Breast epithelium (tissue), 4 donors: Measurements from ENCODE around the gene UNC93B1. TPM values are rescaled to one million over a fixed set of nuclear protein-coding genes. Genes with fewer than 3 reads are reported as not detected.
"Not testable (repeated sequence)": the region's sequence is repeated elsewhere in the genome, so short reads cannot be mapped to it uniquely, and the experiment has no call there.

Experiments used
- DNase-seq, 2 donors: peaks; one replicate each; pipeline ENCODE4 v3.0.0-alpha.2; 2019; ENCODE audit warnings: low spot score in 2 of 2
- H3K27ac ChIP-seq, 2 donors: fragments of 200-600 bp; sonication (generic) in 1 of 2; one replicate each; pipeline ENCODE4 v1.5.1; 2016 to 2019; ENCODE audit warnings: mild to moderate bottlenecking in 1 of 2
- H3K27me3 ChIP-seq, 2 donors: fragments of 200-600 bp; sonication (generic) in 1 of 2; one replicate each; pipeline versions ENCODE4 v1.5.1 to v1.6.0; 2017 to 2019; ENCODE audit warnings: control low read depth in 1 of 2, mild to moderate bottlenecking in 1 of 2
- H3K36me3 ChIP-seq: fragments of 200-600 bp; one replicate; pipeline ENCODE4 v1.5.1; 2019
- H3K4me1 ChIP-seq, 2 donors: fragments of 200-600 bp; sonication (generic); one replicate each; pipeline ENCODE4 v1.5.1; 2016 to 2019; ENCODE audit warnings: control low read depth in 1 of 2
- H3K4me3 ChIP-seq, 3 donors: fragments of 200-600 bp; sonication (generic); 1 replicate in 2 of 3; 2 replicates in 1 of 3; pipeline ENCODE4 v1.5.1; 2016 to 2019; ENCODE audit warnings: mild to moderate bottlenecking in 3 of 3, moderate library complexity in 2 of 3
- H3K9me3 ChIP-seq, 2 donors: fragments of 200-600 bp; sonication (generic) in 1 of 2; one replicate each; pipeline ENCODE4 v1.5.1; 2016 to 2019; ENCODE audit warnings: control low read depth in 1 of 2
- POLR2AphosphoS5 ChIP-seq, 3 donors: sonication (generic); formaldehyde crosslinking; IDR thresholded peaks; one replicate each; pipeline ENCODE4 v1.6.1; 2017; ENCODE audit warnings: antibody characterized with exemption in 3 of 3
- intact Hi-C: fragments of 100-400 bp; cut with DNase I; formaldehyde crosslinking; loops from one replicate; pipeline ENCODE4 v1.15.1; 2023; ENCODE audit warnings: low total_unique reads
- total RNA-seq, 3 donors: library from RNA; depleted of rRNA; stranded (reverse); fragments of >200 nt; gene quantifications; one replicate each; pipeline ENCODE4 v1.1.0, GENCODE V29; 2016
- TF ChIP-seq, protein P1 (sequence below), 3 donors: fragments of 450-650 bp; IDR thresholded peaks; one replicate each; pipeline ENCODE4 v1.5.1; 2016 to 2017; ENCODE audit warnings: antibody characterized with exemption in 3 of 3, mild to moderate bottlenecking in 3 of 3, moderate library complexity in 3 of 3

UNC93B1 gene
- total RNA-seq, 3 donors from 2014 or later, result 40.3 to 63.7 (median 49.8) TPM

DNA sequence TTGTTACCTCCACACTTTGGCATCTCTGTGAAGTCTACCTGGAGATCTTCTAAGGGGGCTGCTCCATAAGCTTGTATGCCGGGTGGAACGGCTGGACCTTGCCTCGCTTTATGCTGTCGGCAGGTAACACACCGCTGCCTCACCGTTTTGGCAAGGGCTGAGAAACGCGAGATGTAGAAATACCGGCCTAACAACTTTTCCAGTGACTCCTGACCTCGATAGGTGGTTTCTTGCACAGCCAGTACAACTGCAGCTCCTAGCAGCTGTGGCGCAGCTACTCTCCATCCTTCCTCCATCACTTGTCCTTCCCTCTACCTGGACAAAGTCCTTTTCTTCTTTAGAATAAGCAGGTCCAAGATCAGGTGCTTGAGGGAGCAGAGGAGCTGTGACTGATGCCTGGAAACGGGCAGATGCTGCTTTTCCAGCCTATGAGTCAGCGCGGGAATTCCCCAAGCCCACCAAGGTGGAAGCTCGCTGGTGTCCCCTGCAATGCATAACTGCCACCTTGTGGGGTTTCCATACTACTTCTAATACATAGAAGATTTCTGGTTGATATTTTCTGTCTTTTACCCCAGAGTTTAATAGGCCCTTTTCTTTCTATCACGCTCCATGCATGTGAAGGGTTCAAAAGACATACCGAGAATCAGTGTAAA, 25.0 kb downstream of the UNC93B1 start:
- H3K27me3 ChIP-seq, H3K4me1 ChIP-seq, intact Hi-C loops, H3K36me3 ChIP-seq, H3K9me3 ChIP-seq: not testable (repeated sequence)
- peak in 1 of 3 donors; percentile 19 for TF ChIP-seq POLR2AphosphoS5 (IDR thresholded peaks at IDR 0.05)
- peak; percentile 76 to 80 for DNase-seq
- H3K27ac ChIP-seq, result peak overlapping the region in 1 of 2 donors; percentile 68
- H3K4me3 ChIP-seq, result peak overlapping the region in 2 of 3 donors; percentile 9 to 23

DNA sequence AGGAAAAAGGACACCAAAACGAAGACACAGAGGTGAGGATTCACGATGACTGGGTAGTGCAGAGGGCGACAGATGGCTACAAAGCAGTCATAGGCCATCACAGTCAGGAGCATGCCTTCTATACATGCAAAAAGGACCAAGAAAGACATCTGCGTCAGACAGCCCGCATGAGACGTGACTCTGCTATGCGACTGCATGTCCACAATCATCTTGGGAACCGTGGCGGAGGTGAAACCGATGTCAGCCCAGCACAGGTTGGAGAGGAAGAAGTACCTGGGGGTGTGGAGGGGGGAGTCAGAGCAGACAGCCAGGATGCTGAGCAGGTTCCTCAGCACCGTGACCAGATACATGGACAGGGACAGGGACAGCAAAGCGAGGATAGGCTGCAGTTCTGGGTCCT, 29.2 kb downstream of the UNC93B1 start:
- H3K27me3 ChIP-seq, H3K4me1 ChIP-seq, DNase-seq, H3K36me3 ChIP-seq, H3K9me3 ChIP-seq, H3K27ac ChIP-seq, intact Hi-C loops, H3K4me3 ChIP-seq: not testable (repeated sequence)

DNA sequence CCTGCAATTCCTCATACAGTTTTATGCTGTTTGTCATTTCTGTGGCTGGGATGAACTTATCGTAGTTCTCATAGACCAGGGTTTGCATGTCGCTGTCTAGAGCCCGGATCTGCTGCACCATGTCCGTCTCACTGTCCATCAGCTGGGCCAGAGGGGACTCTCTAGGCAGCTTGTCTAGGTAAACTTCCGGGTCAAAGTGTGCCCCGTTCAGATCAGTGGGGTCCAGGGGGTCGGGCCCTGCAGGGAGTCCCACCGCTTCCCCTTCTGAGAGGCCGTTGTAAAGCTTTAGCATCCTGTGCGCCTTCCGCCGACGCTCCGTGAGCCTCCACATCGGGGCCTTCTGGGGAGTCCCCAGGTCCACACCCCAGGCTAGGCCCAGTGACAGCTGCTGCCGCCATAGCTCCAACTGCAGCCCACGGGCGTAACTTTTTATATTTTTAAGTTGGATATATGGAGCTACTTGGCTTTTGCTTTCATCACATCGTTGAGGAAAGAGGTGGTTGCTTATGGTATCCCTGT, 38.0 kb downstream of the UNC93B1 start:
- H3K27ac ChIP-seq, H3K27me3 ChIP-seq, intact Hi-C loops, DNase-seq, H3K4me3 ChIP-seq, H3K4me1 ChIP-seq, H3K9me3 ChIP-seq, H3K36me3 ChIP-seq: not testable (repeated sequence)

DNA sequence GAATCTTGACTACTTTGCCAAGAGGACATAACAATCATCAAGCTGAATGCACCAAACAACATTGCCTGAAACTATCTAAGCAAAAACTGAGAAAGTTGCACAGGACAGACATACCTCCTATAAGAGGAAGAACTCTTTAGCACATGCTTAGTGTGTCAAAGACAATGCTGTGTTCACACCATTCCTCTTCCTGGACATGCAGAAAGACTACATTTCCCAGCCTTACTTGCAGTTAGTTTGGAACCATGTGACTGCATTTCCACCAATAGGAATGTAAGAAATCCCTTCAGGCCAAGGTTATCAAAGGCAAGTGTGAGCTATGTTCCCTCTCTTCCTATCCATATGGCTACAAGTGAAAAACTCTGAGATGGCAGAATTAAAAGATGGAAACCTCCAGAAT, 39.2 kb downstream of the UNC93B1 start:
- H3K27ac ChIP-seq, intact Hi-C loops: not testable (repeated sequence)

DNA sequence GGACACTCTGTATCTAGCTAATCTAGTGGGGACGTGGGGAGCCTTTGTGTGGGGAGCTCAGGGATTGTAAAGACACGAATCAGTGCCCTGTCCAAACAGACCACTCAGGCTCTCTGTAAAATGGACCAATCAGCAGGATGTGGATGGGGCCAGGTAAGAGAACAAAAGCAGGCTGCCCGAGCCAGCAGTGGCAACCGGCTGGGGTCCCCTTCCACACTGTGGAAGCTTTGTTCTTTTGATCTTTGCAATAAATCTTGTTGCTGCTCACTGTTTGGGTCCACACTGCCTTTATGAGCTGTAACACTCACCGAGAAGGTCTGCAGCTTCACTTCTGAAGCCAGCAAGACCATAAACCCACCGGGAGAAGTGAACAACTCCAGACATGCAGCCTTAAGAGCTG, 40.0 kb downstream of the UNC93B1 start:
- DNase-seq, H3K36me3 ChIP-seq, H3K9me3 ChIP-seq, H3K4me1 ChIP-seq, intact Hi-C loops, H3K27ac ChIP-seq, H3K27me3 ChIP-seq, H3K4me3 ChIP-seq: not testable (repeated sequence)

More for the DNA sequence above, 39.2 kb downstream of the UNC93B1 start:
- H3K4me3 ChIP-seq, H3K9me3 ChIP-seq, H3K27me3 ChIP-seq, DNase-seq, H3K4me1 ChIP-seq, H3K36me3 ChIP-seq: not testable (repeated sequence)

DNA sequence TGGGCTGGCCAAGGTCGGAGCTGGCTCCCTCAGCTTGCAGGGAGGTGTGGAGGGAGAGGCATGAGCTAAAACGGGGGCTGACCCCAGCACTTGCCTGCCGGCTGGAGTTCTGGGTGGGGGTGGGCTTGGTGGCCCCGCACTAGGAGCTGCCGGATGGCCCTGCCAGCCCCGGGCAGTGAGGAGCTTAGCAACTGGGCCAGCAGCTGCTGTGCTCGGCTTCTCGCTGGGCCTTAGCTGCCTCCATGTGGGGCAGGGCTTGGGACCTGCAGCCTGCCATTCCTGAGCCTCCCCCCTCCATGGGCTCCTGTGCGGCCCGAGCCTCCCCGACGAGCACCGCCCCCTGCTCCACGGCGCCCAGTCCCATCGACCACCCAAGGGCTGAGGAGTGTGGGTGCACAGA, 40.7 kb downstream of the UNC93B1 start:
- H3K4me3 ChIP-seq, H3K9me3 ChIP-seq, DNase-seq, H3K4me1 ChIP-seq, H3K27ac ChIP-seq, intact Hi-C loops, H3K36me3 ChIP-seq, H3K27me3 ChIP-seq: not testable (repeated sequence)

DNA sequence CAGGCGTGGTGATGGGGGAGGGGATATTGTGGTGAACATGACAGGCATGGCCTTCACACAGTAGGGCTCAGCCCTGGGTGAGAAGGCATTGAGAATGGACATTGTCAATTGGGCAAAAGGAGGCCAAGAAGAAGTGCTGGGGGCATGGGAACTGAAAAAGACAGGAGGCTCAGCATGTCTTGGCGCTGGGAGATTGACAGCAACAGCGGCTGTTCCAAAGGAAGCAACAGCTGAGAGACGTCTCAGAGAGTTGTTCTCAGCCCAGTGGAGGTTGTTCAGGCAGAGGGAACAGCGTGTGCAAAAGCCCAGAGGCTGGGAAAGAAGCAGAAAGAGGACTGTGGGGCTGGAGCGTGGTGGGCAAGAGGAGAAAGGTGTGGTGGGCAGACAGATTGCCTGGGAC, 47.7 kb downstream of the UNC93B1 start:
- DNase-seq, H3K36me3 ChIP-seq, intact Hi-C loops, H3K4me3 ChIP-seq, H3K9me3 ChIP-seq, H3K27me3 ChIP-seq, H3K27ac ChIP-seq, H3K4me1 ChIP-seq: not testable (repeated sequence)

DNA sequence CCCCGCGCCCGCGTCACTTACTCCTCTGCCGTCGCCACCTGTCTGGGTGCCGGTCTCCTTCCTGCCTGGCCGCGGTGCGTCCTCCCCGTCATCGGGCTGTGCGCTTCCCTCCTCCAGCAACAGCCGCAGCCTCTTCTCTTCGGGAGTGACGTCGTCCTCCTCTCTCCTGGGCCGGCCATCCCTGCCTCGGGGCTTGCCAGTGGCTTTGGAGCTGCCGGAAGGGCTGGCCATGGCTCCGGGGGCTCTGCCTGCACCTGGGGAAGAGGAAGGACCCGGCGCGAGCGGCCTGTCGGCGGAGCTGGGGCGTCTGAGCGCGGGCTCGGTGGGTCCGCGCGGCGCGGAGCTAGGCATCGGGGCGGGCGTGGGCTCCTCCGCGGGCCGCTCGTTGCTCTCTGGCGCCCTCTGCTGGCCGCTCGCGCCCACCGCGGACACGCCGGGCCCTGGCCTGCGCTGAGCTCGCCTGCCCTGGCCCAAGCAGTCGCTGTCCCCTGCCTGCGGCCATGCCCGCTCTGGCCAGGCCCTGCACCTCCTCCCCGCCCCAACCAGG, 48.4 kb downstream of the UNC93B1 start:
- H3K27me3 ChIP-seq, intact Hi-C loops, H3K4me1 ChIP-seq, H3K9me3 ChIP-seq, H3K36me3 ChIP-seq: not testable (repeated sequence)
- Histone ChIP-seq H3K4me3 (peak overlapping the region; percentile 42 to 61 (median 60)), H3K27ac (peak overlapping the region; percentile 13 to 76)
- TF ChIP-seq, protein P1, sequence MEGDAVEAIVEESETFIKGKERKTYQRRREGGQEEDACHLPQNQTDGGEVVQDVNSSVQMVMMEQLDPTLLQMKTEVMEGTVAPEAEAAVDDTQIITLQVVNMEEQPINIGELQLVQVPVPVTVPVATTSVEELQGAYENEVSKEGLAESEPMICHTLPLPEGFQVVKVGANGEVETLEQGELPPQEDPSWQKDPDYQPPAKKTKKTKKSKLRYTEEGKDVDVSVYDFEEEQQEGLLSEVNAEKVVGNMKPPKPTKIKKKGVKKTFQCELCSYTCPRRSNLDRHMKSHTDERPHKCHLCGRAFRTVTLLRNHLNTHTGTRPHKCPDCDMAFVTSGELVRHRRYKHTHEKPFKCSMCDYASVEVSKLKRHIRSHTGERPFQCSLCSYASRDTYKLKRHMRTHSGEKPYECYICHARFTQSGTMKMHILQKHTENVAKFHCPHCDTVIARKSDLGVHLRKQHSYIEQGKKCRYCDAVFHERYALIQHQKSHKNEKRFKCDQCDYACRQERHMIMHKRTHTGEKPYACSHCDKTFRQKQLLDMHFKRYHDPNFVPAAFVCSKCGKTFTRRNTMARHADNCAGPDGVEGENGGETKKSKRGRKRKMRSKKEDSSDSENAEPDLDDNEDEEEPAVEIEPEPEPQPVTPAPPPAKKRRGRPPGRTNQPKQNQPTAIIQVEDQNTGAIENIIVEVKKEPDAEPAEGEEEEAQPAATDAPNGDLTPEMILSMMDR (IDR thresholded peaks at IDR 0.05), result peak in 2 of 3 donors; percentile 35 to 48
- peak; percentile 53 to 69 for DNase-seq

DNA sequence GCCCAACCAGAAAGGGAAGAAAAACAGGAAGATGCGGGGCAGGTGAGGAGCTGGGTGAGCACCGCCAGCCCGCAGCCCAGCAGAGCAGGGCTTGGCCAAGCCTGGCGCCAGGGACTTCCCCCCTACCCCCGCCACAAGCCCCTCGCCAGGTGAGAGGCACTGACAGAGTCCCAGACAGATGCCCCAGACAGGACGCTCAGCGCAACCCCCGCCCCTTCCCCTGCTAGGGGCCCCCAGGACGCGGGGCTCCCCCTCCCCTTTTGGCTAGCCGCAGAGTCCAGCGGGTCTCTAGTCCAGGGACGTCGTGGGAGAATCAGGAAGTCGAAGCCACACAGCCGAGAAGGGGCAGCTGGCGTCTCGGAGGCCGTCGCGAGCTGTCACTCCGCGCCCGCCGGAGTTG, 48.9 kb downstream of the UNC93B1 start:
- intact Hi-C loops, H3K4me1 ChIP-seq: not testable (repeated sequence)

DNA sequence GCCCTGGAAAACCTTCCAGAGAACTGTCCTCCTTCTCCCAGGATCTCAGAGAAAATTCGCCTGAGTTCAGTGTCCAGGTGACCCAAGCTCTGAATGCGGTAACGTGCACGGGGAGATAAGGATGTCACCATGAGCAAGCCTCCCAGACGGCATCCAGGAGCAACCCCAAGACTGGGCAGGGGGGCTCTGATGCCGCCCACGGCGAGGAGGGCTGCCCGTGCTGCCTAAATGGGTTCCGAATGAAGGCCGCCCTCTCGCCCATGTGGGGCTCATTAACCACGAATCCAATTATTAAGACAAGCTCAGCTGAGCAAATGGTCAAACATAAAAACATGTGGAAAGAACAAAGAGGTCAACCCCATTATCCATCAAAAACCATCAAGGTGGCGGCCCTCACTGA, 49.6 kb downstream of the UNC93B1 start:
- intact Hi-C loops, result not testable (repeated sequence)

More for the DNA sequence above, 48.9 kb downstream of the UNC93B1 start:
- peak overlapping the region; percentile 13 to 76 for H3K27ac ChIP-seq
- not testable (repeated sequence) for H3K36me3 ChIP-seq, H3K9me3 ChIP-seq, H3K27me3 ChIP-seq, DNase-seq
- peak overlapping the region; percentile 42 to 61 (median 60) for H3K4me3 ChIP-seq

DNA sequence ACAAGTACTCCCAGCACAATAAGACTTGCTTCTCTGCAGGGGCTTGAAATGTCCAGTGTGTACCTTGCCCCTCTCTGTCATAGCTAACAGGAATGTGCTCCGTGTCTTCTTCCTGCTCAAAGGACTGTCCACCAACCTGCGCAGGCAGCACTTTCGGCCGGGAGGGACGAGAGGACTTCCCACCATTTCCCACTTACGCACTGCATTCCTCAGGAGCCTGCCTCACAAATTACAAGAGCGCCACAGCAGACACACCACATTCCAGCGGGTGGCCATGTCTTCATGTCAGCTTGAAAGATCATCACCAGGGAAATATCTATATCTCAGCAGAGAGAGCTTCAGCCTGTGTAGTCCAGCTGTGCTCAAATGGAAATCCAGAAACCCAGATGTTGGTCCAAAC, 53.2 kb downstream of the UNC93B1 start:
- H3K27ac ChIP-seq, H3K27me3 ChIP-seq, intact Hi-C loops, DNase-seq, H3K4me1 ChIP-seq, H3K9me3 ChIP-seq, H3K36me3 ChIP-seq, H3K4me3 ChIP-seq: not testable (repeated sequence)

More for the DNA sequence above, 49.6 kb downstream of the UNC93B1 start:
- not testable (repeated sequence) for H3K9me3 ChIP-seq, H3K27me3 ChIP-seq, DNase-seq, H3K27ac ChIP-seq, H3K36me3 ChIP-seq, H3K4me3 ChIP-seq, H3K4me1 ChIP-seq

DNA sequence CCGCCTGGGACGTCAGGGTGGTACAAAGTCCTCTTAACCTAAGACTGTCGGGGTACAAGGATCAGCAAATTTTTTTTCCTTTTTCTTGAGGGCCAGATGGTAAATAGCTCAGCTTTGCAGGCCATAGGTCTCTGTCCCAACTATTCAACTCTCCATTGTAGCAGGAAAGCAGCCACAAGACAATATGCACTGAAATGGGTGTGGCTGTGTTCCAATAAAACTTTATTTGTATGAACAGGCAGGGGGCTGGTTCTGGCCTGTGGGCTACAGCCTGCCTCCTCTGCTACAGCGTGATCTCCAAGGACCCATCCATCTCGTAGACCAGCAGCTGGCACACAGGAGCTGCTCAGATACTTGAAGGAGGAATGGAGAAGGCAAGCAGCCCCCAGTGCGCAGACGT, 56.1 kb downstream of the UNC93B1 start:
- intact Hi-C loops, DNase-seq, H3K27ac ChIP-seq, H3K9me3 ChIP-seq, H3K27me3 ChIP-seq, H3K4me1 ChIP-seq, H3K36me3 ChIP-seq, H3K4me3 ChIP-seq: not testable (repeated sequence)
